H9 (cell line): ENCODE measurements around the gene CDH13. TPM values are rescaled to one million over a fixed set of nuclear protein-coding genes. Genes with fewer than 3 reads are reported as not detected.

Source experiments
- DNase-seq: peaks from one replicate; pipeline ENCODE4 v3.0.0-alpha.2; 2017
- H2AFZ ChIP-seq: one replicate; pipeline ENCODE4 v1.6.1; 2013; ENCODE audit warnings: mild to moderate bottlenecking, low read length, control low read depth, moderate library complexity
- H2AK5ac ChIP-seq: 2 replicates; pipeline ENCODE4 v1.6.1; 2013; ENCODE audit warnings: low read length, control low read depth, mixed read lengths; ENCODE audit not compliant: insufficient read length
- H2BK120ac ChIP-seq: one replicate; pipeline ENCODE4 v1.6.1; 2013; ENCODE audit warnings: low read depth, mild to moderate bottlenecking, low read length, control low read depth, inconsistent platforms; ENCODE audit not compliant: poor library complexity, severe bottlenecking
- H2BK12ac ChIP-seq: 2 replicates; pipeline ENCODE4 v1.6.1; 2013; ENCODE audit warnings: low read length, control low read depth, mixed read lengths, low read depth; ENCODE audit not compliant: insufficient read length
- H2BK15ac ChIP-seq: 2 replicates; pipeline ENCODE4 v1.6.1; 2013; ENCODE audit warnings: low read depth, low read length, control low read depth
- H2BK20ac ChIP-seq: one replicate; pipeline ENCODE4 v1.6.1; 2013; ENCODE audit warnings: low read depth, mild to moderate bottlenecking, low read length, control low read depth, inconsistent platforms; ENCODE audit not compliant: poor library complexity, severe bottlenecking
- H2BK5ac ChIP-seq: 2 replicates; pipeline ENCODE4 v1.6.1; 2013; ENCODE audit warnings: low read length, control low read depth, mixed read lengths; ENCODE audit not compliant: insufficient read length
- H3K14ac ChIP-seq: 2 replicates; pipeline ENCODE4 v1.6.1; 2013; ENCODE audit warnings: low read length, control low read depth; ENCODE audit not compliant: insufficient read depth
- H3K18ac ChIP-seq: 2 replicates; pipeline ENCODE4 v1.6.1; 2013; ENCODE audit warnings: low read depth, mild to moderate bottlenecking, mixed read lengths, low read length, control low read depth; ENCODE audit not compliant: insufficient read length
- H3K23ac ChIP-seq: 2 replicates; pipeline ENCODE4 v1.6.1; 2013; ENCODE audit warnings: low read length, control low read depth, mixed read lengths, low read depth; ENCODE audit not compliant: insufficient read length
- H3K23me2 ChIP-seq: 2 replicates; pipeline ENCODE4 v1.6.1; 2013; ENCODE audit warnings: low read depth, mild to moderate bottlenecking, mixed read lengths, low read length, control low read depth; ENCODE audit not compliant: insufficient read length, poor library complexity, severe bottlenecking
- H3K27ac ChIP-seq: 2 replicates; pipeline ENCODE4 v1.5.1; 2013; ENCODE audit warnings: low read length, control low read depth, mixed read lengths, low read depth; ENCODE audit not compliant: insufficient read length
- H3K27me3 ChIP-seq: 2 replicates; pipeline ENCODE4 v1.6.1; 2013; ENCODE audit warnings: low read length, control low read depth, inconsistent platforms; ENCODE audit not compliant: insufficient read depth
- H3K4ac ChIP-seq: 2 replicates; pipeline ENCODE4 v1.6.1; 2013; ENCODE audit warnings: low read depth, mild to moderate bottlenecking, control low read depth, inconsistent platforms, low read length, moderate library complexity
- H3K4me1 ChIP-seq: 2 replicates; pipeline ENCODE4 v1.6.1; 2013; ENCODE audit warnings: low read length, control low read depth, inconsistent platforms; ENCODE audit not compliant: insufficient read depth
- H3K4me2 ChIP-seq: 2 replicates; pipeline ENCODE4 v1.6.1; 2013; ENCODE audit warnings: low read length, control low read depth, mixed read lengths; ENCODE audit not compliant: insufficient read length, insufficient read depth
- H3K56ac ChIP-seq: 2 replicates; pipeline ENCODE4 v1.6.1; 2013; ENCODE audit warnings: low read depth, mild to moderate bottlenecking, mixed read lengths, low read length, control low read depth; ENCODE audit not compliant: insufficient read length
- H3K79me1 ChIP-seq: 2 replicates; pipeline ENCODE4 v1.6.1; 2013; ENCODE audit warnings: low read depth, mild to moderate bottlenecking, moderate library complexity, low read length, control low read depth, inconsistent platforms; ENCODE audit not compliant: insufficient read depth, poor library complexity, severe bottlenecking
- H3K79me2 ChIP-seq: 2 replicates; pipeline ENCODE4 v1.6.1; 2013; ENCODE audit warnings: low read length, control low read depth, inconsistent platforms; ENCODE audit not compliant: insufficient read depth
- H3K9ac ChIP-seq: 2 replicates; pipeline ENCODE4 v1.6.1; 2013; ENCODE audit warnings: low read length, control low read depth, mixed read lengths; ENCODE audit not compliant: insufficient read length; ENCODE audit errors: extremely low read depth
- H3K9me3 ChIP-seq: one replicate; pipeline ENCODE4 v1.6.1; 2013; ENCODE audit warnings: low read depth, low read length, inconsistent platforms; ENCODE audit not compliant: control insufficient read depth
- H3T11ph ChIP-seq: one replicate; pipeline ENCODE4 v1.6.1; 2013; ENCODE audit warnings: mild to moderate bottlenecking, low read length, control low read depth, inconsistent platforms
- H4K20me1 ChIP-seq: one replicate; pipeline ENCODE4 v1.6.1; 2013; ENCODE audit not compliant: control insufficient read depth, insufficient read length, insufficient read depth
- H4K5ac ChIP-seq: 2 replicates; pipeline ENCODE4 v1.6.1; 2013; ENCODE audit warnings: low read depth, mild to moderate bottlenecking, mixed read lengths, low read length, control low read depth; ENCODE audit not compliant: insufficient read length
- H4K8ac ChIP-seq: replicated peaks from 2 replicates; pipeline ENCODE4 v1.6.1; 2013; ENCODE audit warnings: low read length, control low read depth, mixed read lengths, low read depth; ENCODE audit not compliant: insufficient read length
- H4K91ac ChIP-seq: 2 replicates; pipeline ENCODE4 v1.6.1; 2013; ENCODE audit warnings: low read depth, mild to moderate bottlenecking, moderate library complexity, mixed read lengths, low read length, control low read depth; ENCODE audit not compliant: insufficient read length
- H3K27ac Mint-ChIP-seq, 3 experiments: 2 replicates in 2 of 3; 3 replicates in 1 of 3; pipeline ENCODE4 v1.8.0; 2020 to 2021; ENCODE audit warnings: mixed read lengths in 3 of 3, mild to moderate bottlenecking in 1 of 3, moderate library complexity in 1 of 3
- H3K27me3 Mint-ChIP-seq: 2 replicates; pipeline ENCODE4 v1.8.0; 2021; ENCODE audit warnings: low read depth, mild to moderate bottlenecking, moderate library complexity, mixed read lengths
- H3K36me3 Mint-ChIP-seq, 3 experiments: 2 replicates in 2 of 3; 3 replicates in 1 of 3; pipeline ENCODE4 v1.8.0; 2020 to 2021; ENCODE audit warnings: low read depth in 3 of 3, mixed read lengths in 3 of 3; ENCODE audit not compliant: insufficient read depth in 1 of 3
- H3K4me1 Mint-ChIP-seq, 2 experiments: 2 replicates each; pipeline ENCODE4 v1.8.0; 2020; ENCODE audit warnings: mixed read lengths in 2 of 2
- H3K4me3 Mint-ChIP-seq, 2 experiments: 2 replicates in 1 of 2; 3 replicates in 1 of 2; pipeline ENCODE4 v1.8.0; 2020 to 2021; ENCODE audit warnings: mild to moderate bottlenecking in 2 of 2, mixed read lengths in 2 of 2, moderate library complexity in 1 of 2
- H3K9me3 Mint-ChIP-seq, 2 experiments: 2 replicates in 1 of 2; 3 replicates in 1 of 2; pipeline ENCODE4 v1.8.0; 2020; ENCODE audit warnings: mild to moderate bottlenecking in 2 of 2, mixed read lengths in 2 of 2, moderate library complexity in 1 of 2
- WGBS: extraction: QIAGEN DNeasy Blood & Tissue Kit; methylation state at CpG from one replicate; pipeline ENCODE4 v1.1.7; 2013; ENCODE audit warnings: missing lambda C conversion rate, low lambda C conversion rate, mixed read lengths; ENCODE audit not compliant: insufficient read length; ENCODE audit errors: extremely low coverage; 5-methylcytosine and 5-hydroxymethylcytosine counted together
- total RNA-seq: library from RNA; stranded (reverse); gene quantifications from 2 replicates; pipeline ENCODE4 v1.2.1, GENCODE V29; 2021
- TF ChIP-seq, protein P1 (sequence below): fragments of 200-600 bp; sonication (generic); conservative IDR thresholded peaks from 3 replicates; pipeline ENCODE4 v1.8.0; 2021; ENCODE audit warnings: antibody characterized with exemption, mild to moderate bottlenecking

CDH13 gene
- total RNA-seq, 1 experiment from 2014 or later = 1.5 TPM

DNA sequence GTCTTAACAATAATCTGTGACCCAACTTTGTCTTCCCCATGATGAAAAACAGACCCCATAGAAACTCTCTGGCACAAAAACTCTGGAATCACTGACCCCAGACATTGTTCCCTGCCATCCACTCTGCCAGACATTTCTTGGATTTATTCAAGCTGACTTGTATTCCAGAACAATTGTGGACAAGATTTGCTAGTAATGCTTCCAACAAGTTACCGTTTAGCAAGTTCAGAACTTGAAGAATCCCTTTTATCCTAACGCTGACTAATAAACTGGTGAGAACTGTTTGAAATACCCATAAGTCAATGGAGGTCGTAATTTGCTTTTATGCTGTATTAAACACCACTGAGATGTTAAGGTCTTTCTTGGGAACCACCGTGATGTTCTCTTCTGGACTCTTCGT, 1191.5 kb downstream of the CDH13 start:
- WGBS = no CpG with 5 or more reads among the region's 5 CpGs
- Histone ChIP-seq H3K27ac (no peak overlapping the region), H3K9me3 (no peaks in the 10 kb centered on the region), H4K5ac (no peak overlapping the region), H2AK5ac (no peak overlapping the region), H2BK15ac (no peak overlapping the region), H2BK120ac (no peak overlapping the region), H3K23ac (no peak overlapping the region), H2BK12ac (no peak overlapping the region), H3K18ac (no peak overlapping the region), H4K91ac (no peak overlapping the region), H4K20me1 (no peaks in the 10 kb centered on the region), H3K14ac (no peak overlapping the region), H2BK20ac (no peak overlapping the region), H3K23me2 (peaks cover 3% of the 10 kb centered on the region), H2AFZ (no peak overlapping the region), H2BK5ac (no peak overlapping the region), H3K4me2 (no peak overlapping the region), H3K4ac (no peak overlapping the region), H3K79me1 (no peaks in the 10 kb centered on the region), H4K8ac (no peak overlapping the region), H3K56ac (no peak overlapping the region), H3K4me1 (peaks cover 2% of the 10 kb centered on the region; the same call in 1 of the 2 replicates), H3T11ph (no peak overlapping the region), H3K79me2 (no peaks in the 10 kb centered on the region), H3K9ac (no peak overlapping the region), H3K27me3 (no peaks in the 10 kb centered on the region)
- H3K27ac Mint-ChIP-seq = no peak overlapping the region
- no peaks in the 10 kb centered on the region for H3K27me3 Mint-ChIP-seq
- no peak overlapping the region for H3K4me3 Mint-ChIP-seq
- TF ChIP-seq, protein P1, sequence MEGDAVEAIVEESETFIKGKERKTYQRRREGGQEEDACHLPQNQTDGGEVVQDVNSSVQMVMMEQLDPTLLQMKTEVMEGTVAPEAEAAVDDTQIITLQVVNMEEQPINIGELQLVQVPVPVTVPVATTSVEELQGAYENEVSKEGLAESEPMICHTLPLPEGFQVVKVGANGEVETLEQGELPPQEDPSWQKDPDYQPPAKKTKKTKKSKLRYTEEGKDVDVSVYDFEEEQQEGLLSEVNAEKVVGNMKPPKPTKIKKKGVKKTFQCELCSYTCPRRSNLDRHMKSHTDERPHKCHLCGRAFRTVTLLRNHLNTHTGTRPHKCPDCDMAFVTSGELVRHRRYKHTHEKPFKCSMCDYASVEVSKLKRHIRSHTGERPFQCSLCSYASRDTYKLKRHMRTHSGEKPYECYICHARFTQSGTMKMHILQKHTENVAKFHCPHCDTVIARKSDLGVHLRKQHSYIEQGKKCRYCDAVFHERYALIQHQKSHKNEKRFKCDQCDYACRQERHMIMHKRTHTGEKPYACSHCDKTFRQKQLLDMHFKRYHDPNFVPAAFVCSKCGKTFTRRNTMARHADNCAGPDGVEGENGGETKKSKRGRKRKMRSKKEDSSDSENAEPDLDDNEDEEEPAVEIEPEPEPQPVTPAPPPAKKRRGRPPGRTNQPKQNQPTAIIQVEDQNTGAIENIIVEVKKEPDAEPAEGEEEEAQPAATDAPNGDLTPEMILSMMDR = no peak
- H3K4me1 Mint-ChIP-seq = peaks cover 14 to 17% of the 10 kb centered on the region in 2 experiments
- DNase-seq = no peak
- H3K9me3 Mint-ChIP-seq = no peaks in the 10 kb centered on the region
- no peaks in the 10 kb centered on the region; a peak in 1 of 7 replicates for H3K36me3 Mint-ChIP-seq
